Measurements from ENCODE around the gene ISYNA1.

The ISYNA1 gene

DNA sequence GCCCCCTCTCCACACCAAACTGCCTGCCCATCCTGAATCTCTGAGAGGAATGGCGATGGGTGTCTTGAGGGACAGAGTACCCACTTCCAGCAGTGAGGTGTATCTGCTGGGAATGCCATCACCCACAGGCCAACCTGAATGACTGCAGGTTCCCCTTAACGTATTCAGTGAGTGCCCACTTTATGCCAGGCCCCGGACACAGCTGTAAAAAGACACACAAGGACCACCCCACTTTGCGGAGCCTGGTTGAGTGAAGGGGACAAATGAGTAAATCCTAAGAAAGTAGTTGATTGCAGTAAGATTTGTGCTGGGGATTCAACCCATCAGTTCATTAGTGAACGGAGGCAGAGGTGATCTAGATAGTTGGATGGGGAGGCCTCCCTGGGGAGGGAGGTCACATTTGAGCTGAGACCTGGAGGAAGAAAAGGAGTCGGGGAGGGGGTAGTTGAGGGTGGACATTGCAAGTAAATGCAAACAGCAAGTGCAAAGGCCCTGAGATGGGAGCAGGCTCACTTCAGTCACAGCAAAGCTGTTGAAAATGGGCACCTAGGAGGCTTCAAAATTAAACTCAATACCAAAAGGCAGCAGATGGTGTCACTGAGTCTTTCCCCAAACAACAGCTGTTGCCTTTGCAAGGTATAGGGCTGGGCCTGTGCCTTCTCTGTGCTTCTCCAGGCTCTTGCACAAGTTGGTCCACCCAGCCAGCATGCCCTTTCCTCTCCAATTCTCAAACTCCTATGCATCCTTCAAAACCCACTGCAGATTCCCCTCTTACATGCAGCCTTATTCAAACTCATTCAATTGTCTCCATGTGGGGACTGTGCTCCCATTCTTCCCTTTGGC is 47.6 kb downstream of the ISYNA1 start:
- no peak for DNase-seq

DNA sequence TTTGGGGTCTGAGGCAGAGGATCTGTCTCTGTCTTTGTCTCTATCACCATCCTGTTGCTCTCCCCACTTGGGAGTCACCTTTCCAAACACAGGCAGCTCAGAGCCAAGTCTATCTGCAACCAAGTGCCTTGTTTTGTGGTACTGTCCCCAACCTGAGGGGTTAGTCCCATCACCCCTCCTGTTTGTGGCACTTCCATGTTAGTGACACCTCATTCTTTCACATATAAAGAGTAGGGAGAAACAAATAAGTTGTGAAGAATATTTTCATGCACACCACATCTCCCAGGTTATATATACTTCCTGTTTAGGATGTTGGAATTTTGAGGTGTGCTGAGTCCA is 48.2 kb downstream of the ISYNA1 start:
- no peak for DNase-seq

DNA sequence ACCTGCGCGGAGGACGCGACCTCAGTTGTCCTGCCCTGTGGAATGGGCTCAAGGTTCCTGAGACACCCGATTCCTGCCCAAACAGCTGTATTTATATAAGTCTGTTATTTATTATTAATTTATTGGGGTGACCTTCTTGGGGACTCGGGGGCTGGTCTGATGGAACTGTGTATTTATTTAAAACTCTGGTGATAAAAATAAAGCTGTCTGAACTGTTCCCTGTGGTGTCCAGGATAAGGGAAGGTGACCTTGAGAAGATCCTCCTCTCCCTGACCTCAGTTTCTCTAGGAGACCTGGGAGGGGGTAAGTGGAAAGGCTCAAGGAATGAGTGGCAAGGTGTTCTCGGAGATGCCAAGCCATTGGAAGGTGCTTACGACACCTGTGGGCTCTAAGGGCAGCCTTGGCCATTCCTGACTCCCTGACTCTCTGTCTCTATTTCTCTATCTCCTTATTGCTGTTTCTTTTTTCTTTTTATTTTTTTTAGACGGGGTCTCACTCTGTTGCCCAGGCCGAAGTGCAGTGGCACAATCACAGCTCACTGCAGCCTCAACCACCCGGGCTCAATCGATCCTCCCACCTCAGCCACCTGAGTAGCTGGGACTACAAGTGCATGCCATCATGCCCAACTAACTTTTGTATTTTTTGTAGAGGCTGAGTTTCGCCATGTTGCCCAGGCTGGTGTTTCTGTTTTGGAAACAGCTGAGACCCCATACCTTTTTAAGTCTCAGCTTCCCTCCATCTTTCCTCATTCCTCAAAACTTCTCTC is 48.8 kb downstream of the ISYNA1 start:
- no peak for DNase-seq

DNA sequence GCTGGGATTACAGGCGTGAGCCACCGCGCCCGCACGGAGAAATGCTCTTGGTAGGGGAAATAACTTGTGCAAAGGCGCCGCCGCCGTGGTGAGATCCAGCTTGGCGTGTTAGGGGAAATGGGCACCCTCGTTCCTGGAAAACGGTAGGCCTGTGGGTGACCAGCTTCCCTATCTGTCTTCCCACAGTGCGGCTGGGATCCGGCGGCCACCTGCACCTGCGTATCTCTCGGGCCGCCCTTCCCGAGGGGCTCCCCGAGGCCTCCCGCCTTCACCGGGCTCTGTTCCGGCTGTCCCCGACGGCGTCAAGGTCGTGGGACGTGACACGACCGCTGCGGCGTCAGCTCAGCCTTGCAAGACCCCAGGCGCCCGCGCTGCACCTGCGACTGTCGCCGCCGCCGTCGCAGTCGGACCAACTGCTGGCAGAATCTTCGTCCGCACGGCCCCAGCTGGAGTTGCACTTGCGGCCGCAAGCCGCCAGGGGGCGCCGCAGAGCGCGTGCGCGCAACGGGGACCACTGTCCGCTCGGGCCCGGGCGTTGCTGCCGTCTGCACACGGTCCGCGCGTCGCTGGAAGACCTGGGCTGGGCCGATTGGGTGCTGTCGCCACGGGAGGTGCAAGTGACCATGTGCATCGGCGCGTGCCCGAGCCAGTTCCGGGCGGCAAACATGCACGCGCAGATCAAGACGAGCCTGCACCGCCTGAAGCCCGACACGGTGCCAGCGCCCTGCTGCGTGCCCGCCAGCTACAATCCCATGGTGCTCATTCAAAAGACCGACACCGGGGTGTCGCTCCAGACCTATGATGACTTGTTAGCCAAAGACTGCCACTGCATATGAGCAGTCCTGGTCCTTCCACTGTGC is 49.6 kb downstream of the ISYNA1 start:
- peak; percentile 84 to 85 for DNase-seq

DNA sequence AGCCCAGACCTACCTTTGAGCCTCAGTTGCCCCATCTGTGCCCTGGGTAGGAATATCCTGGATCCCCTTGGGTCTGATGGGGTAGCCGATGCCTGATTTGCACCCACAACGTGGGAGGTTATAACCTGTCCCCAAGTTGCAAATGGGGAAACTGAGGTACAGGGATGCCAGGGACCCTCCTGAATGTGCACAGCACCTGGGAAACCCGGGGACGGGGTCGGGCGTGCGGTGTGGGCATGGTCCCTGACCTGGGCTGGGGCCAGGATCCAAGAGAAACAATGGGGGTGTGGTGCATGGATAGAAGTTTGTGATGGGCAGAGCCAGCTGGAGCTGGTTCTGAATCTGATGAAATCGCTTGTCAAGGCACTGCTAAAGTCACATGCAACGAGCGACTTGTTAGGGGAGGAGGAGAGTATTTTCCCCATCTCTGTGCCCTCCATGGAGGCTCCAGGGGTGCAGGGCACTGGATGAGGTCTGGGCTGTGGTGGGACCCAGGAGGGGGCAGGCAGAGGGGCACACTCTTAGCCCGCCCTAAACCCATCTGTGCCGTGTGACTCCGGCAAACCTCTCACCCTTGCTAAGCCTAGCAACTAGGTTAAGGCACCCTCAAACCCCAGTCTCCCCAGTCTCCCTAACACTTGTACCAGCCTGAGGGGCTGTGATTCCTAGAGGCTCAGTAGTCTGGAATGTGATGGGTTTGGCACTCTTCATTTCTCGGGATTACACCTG is 51.2 kb downstream of the ISYNA1 start:
- DNase-seq: no peak

DNA sequence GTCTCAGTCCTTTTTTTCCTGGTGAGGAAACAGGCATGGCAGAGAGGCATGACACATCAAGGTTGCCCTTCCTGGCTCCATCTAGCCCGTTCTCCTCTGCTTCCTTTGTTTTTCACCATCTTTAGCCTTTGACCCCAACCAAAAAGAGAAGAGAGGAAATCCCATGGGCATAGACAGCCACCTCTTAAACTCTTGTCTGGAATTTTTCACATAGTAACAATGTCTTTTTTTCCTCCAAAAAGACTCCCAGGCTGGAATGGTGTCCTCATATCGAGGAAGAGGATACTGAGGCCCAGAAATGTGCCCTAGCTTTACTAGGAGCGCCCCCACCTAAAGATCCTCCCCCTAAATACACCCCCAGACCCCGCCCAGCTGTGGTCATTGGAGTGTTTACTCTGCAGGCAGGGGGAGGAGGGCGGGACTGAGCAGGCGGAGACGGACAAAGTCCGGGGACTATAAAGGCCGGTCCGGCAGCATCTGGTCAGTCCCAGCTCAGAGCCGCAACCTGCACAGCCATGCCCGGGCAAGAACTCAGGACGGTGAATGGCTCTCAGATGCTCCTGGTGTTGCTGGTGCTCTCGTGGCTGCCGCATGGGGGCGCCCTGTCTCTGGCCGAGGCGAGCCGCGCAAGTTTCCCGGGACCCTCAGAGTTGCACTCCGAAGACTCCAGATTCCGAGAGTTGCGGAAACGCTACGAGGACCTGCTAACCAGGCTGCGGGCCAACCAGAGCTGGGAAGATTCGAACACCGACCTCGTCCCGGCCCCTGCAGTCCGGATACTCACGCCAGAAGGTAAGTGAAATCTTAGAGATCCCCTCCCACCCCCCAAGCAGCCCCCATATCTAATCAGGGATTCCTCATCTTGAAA is 52.0 kb downstream of the ISYNA1 start, which contains the start of gene GDF15:
Gene GDF15 (plus strand): TSS at position 484 of the 868 bp plus-strand sequence. CDS start 32 bp downstream, at position 516.
- peak in 1 of 2 donors; percentile 22 for DNase-seq

DNA sequence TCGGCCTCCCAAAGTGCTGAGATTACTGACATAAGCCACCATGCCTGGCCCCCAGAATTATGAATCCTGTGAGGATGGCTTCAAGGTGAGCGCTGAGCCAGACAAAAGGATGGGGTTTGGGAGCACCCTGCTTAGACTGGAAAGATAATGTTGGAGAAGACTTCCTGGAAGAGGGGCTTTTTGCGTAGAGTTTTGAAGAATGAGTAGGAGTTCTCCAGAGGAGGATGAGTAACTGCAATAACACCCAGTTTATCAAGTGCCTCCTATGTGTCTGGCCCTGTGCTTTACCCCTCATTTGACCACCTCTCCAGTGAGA is 52.6 kb downstream of the ISYNA1 start:
- no peak for DNase-seq

DNA sequence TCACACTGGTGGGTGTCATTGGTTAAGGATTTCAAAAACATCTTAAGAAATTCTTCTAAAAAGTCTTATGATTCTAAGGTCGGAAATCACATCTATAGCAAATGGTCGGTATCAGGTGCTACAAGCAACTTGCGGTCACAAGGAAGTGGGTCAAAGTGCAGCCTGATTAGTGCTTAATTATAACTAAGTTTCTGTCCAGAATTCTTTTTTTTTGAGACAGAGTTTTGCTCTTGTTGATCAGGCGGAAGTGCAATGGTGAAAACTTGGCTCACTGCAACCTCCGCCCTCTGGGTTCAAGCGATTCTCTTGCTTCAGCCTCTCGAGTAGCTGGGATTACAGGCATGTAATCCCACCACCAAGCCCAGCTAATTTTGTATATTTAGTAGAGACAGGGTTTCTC is 53.2 kb downstream of the ISYNA1 start:
- DNase-seq: no peak
